ENCODE data around the gene JADE2.
"Not testable (repeated sequence)": the region's sequence is repeated elsewhere in the genome, so short reads cannot be mapped to it uniquely, and the experiment has no call there.

Gene JADE2

DNA sequence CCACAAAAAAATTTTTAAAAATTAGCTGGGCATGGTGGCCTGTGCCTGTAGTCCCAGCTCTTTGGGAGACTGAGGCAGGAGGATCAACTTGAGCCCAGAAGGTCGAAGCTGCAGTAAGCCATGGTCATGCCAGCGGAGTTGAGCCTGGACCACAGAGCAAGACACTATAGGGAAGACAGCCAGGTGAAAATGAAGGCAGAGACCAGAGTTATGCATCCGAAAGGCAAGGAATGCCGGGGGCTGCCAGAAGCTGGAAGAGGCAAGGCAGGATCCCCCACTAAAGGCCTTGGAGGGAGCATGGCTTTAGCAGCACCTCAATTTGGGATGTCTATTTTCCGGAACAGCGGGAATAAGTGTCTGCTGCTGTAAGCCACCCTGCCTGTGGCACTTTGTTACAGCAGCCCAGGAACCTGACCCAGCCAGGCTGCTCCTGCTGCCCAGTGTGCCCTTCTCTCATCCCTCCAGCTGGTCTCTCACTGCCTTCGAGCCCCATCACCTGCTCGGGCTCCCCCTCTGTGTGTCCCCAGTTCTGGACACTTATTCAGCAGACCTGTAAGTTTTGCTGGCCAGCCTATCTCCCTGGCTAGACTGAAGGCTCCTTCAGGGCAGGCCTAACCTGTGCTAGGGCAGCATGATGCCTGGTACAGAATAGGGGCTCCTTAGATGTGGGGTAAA lies 16.8 kb upstream of the JADE2 start:
- no peak for DNase-seq

- DNase-seq: no peak
Observed at GRCh38 chr5:134509308-134510040, 16.0 kb upstream of the JADE2 start.

DNA sequence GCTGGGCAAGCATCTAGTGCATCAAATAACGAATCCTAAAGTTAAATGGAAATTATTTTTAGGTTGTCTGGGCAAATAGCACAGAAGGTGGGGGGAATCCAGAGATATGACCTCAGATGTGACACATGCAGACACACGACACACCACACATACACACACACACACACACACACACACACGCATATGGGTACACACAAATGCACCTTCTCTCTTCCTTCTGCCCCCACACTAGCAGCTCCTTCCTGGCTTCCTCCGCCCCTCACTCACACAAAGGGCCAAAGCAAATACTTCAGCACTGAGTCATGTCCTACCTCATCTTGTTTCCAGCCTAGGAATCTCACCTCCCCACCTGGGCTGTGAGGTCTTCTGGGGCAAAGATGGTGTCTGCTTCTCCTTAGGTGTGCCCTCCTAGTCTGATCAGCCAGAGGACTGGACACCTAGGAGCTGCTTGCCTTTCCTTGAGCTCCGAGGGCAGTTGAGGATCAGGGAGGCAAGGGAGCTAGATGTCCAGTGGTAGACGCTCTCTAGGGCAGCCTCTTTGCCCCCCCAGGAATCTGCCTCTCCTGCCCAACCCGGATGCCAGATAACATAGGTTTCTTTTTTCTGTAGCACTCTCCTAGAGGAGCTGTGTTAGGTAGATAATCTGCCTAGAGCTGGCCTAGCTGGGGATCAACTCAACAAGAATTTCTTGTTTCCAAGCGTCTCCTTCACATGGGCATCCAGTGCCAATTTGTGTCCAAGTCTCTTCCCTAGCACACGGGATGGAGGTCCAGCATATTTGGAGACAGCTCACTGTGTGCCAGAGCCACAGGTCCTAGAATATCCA lies 14.3 kb upstream of the JADE2 start:
- no peak for DNase-seq

DNA sequence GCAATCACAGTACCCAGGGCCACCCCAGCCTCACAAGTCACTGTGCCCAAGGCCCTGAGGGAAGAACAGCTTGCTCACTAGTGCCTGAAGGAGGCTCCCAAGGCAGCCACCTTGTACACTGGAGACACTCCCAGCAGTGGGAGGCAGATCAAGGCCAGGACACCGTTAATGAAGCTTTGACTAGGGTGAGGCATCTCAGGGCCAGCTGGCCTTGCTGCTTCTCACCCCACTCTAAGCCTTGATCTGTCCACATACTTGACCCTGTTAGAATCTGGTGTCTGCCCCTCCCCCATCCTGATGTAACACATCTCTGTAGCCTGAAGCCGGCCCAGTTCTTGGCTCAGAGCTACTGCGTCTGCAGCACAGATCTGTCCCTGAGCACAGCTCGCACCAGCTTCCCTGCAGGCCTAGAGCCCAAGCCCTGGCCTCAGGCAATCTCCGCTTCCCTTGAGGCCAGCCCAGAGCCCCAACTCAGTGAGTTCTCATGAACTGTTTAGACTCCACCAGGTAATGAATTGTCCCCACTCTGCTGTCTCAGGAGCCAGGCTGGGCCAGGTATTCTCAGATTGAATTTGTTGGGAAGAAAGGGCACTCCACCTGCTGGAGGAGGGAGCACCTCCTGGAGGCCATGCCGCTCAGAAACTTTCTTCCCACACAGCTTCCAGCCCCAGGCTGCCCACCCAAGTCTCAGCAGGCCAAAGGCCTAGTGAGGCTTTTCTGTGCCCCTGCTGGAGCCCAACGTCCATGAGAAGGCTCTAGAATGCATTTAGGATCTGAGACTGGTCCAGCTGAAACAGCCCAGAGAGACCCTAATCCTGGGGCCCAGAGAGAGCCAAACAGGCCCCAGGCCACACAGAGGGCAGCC lies 13.4 kb upstream of the JADE2 start:
- DNase-seq: no peak

GRCh38 chr5:134512661-134512999 lies 12.8 kb upstream of the JADE2 start:
- DNase-seq: no peak

GRCh38 chr5:134515801-134516200 lies 9.7 kb upstream of the JADE2 start:
- no peak for DNase-seq

GRCh38 chr5:134516984-134517383 lies 8.5 kb upstream of the JADE2 start:
- not testable (repeated sequence) for DNase-seq

DNA sequence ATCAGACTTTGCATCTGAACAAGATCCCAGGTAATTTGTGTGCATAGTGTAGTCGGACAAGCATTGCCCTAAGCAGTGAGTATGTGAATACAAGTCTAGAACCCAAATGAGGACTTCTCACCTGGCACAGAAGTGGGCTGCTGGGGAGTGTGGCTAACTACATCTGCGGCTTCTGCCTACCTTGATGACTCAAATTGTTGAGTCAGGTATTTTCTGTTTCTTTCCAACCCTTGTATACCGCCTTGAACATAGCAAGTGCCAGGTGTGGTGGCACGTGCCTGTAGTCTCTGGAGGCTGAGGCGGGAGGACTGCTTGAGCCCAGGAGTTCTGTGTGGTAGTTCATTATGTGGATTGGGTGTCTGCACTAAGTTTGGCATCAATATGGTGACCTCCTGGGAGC lies 7.9 kb upstream of the JADE2 start:
- DNase-seq: no peak

DNA sequence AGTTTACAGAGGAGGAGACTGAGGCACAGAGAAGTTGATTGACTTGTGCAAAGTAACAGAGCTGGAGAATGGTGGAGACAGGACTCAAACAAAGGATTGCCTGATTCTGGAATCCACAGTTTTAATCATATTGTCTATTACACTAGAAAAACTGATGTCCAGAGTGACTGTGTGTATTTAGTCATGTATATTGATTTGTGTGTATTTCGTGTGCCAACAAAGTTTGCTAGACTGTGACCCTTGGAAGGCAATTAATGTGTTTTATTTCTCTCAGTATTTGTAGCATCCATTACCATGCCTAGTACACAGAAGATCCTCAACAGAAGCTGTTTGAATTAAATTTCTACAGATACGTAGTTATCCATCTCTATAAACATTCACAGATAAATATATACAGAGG lies 5.5 kb upstream of the JADE2 start:
- no peak for DNase-seq

DNA sequence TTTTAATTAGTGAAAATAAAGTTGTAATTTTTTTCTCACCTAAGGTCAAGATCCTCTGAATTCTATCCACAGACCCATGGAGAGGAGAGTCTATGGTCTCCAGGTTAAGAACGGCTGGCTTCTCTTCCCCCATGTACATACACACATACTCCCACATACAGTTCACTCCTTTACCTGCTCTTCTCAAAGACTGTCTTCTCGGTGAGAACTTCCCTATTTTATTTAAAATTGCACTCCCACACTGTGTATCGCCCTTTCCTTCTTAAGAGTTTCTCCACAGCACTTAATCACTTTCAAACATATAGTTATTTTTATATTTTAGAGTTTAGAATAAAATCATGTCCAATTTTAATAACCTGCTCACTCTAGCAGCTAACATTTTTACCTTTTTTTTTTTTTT lies 3.6 kb upstream of the JADE2 start:
- no peak for DNase-seq

- no peak for DNase-seq
Observed at GRCh38 chr5:134523543-134524271, 1.8 kb upstream of the JADE2 start.

GRCh38 chr5:134524272-134524825 lies 1.1 kb upstream of the JADE2 start:
- DNase-seq: peak; percentile 18

DNA sequence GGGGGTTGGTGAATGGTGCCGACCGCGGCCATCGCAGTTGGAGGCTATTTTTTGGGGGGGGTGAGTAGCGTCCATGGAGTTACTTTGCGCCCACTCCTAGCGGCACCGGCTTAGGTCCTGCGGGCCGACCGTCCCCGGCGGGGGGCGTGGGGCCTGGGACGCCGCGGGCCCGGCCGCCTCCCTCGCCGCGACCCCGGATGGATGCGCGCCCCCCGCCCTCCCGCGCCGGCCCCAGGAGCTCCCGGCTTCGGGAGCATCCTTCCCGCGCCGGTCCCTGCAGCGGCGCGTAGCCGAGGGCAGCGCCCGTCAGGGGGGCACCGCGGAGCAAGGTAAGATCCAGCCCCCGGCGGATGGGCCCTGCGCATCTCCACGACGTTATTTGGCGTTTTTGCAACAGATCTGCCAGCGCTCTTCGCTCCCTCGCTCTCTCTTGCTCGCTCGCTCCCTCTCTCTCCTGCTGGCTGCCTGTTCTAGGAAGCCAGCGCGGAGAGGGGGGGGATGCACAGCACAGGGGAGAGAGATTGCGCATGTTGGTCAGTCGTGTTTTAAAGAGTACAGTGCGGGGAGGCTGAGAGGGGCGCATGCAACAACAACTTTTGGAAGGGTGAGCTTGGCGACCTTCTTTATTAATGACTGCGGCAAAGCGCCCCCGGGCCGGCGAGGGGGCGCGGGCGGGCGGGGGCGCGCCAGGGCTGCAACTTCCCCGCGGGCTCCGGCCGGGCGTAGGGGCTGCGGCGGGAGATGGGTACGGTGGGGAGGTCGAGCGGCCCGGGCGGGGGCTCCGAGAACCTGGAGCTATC lies 413 bp downstream of the JADE2 start:
- peak; percentile 17 for DNase-seq

DNA sequence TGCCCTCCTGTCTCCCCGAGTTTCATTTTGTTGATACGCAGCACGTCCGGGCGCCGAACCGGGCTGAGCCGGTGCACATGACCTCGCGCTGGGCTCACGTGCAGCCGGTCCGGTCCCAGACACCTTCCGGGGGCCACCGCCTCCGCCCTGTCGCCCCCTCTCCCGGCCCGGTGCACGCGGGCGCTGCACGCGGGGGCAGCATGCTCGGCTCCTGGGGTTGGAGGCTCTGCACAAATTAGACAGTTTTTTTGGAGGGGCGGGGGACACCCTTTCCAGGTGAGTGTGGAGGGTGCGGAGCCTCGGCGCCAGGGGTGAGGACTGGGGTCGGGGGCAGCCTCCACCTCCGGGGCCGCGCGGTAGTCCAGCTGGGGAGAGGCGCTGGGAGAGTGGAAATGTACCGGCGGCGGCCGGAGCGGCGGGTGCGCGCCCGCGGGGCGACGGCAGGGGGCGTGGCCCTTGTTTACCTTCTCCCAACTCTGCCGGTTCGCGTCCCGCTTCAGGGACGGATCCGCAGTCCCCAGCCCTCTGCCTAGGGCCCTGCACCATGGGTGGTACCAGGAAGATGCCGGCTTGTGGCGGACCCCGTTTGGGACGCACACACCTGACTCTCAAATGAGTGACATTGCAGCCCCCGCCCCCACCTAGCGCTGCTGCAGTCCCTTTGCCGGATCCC lies 1.1 kb downstream of the JADE2 start:
- DNase-seq: no peak

DNA sequence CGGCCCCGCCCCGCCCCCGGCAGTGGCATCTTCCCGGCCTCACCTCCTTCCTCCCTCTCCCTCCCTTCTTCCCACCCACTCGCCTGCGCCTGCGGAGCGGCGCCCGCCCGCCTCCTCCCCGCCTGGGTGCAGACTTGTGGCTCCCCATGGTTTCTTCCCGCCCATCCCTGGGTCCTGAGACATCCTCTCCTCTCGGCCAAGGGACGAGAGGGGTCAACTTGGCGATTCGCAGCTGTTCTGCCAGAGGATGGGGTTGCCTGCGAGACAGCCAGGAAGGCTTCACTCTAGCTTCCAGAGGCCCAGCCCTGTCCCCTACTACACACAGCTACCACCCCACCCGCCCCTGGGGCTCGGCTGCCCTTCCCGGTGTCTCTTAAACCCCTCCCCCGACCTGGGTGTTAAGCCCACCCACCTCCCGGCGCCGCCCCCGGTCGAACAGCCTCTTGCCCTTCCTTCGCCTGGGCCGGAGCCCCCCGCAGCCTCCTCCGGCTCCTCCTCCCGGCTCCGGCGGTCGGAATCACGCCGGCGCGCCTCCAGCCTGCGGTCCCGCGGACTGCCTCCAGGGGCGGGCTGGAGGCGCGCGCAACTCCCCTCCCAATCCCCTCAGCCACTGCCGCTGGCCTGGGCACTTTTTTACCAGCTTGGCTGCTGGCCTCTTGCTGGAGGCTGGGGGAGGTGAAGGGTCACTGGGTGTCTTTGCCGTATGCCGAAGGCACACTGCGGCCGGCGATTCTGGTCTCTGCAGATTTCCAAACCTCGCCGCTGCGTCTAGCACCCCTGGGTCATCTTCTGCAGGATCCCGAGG lies 1.9 kb downstream of the JADE2 start:
- peak; percentile 52 for DNase-seq

- no peak for DNase-seq
Observed at GRCh38 chr5:134527961-134528424, 2.5 kb downstream of the JADE2 start.

- DNase-seq: no peak
Observed at GRCh38 chr5:134528556-134528955, 3.1 kb downstream of the JADE2 start.

DNA sequence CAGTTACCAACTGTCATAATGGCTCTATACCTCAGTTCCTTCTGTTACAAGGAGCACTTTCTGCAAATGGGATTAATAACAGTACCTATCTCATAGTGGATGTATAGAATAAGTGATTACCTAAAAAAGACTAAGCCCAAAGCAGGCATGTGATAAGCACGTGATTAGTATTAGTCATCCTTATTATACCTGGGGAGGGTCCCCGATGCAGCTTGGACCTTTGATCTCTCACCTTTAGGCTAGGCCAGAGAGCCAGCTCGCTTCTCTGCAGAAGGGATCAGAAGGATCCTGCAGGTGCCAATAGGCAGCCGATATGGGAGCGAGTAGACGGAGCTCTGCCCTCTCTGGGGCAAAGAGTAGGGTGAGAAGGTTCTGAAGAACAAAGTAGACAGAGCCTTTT lies 4.0 kb downstream of the JADE2 start:
- no peak for DNase-seq

GRCh38 chr5:134530301-134531077 lies 5.0 kb downstream of the JADE2 start:
- DNase-seq: no peak
